KMS-11 (cell line): Measurements from ENCODE around the gene ACOXL.
A peak's percentile ranks its signal among the peaks of the same experiment; 100 is the strongest.

Source experiments
- H2AFZ ChIP-seq: fragments of 200-600 bp; sonication (generic); 2 replicates; pipeline ENCODE4 v1.6.1; 2016; ENCODE audit warnings: antibody characterized with exemption, mixed run types, low read depth
- H3K27ac ChIP-seq: fragments of 200-600 bp; sonication (generic); 2 replicates; pipeline ENCODE4 v1.6.1; 2016; ENCODE audit warnings: mild to moderate bottlenecking, mixed run types
- H3K27me3 ChIP-seq: fragments of 200-600 bp; sonication (generic); 2 replicates; pipeline ENCODE4 v1.6.1; 2017; ENCODE audit warnings: mild to moderate bottlenecking, low read depth, mixed run types, moderate library complexity; ENCODE audit not compliant: insufficient read depth
- H3K36me3 ChIP-seq: fragments of 200-600 bp; sonication (generic); 2 replicates; pipeline ENCODE4 v1.6.1; 2017; ENCODE audit warnings: mild to moderate bottlenecking, mixed run types; ENCODE audit not compliant: insufficient read depth
- H3K4me1 ChIP-seq: fragments of 200-600 bp; sonication (generic); 2 replicates; pipeline ENCODE4 v1.6.1; 2016; ENCODE audit warnings: mild to moderate bottlenecking, low read depth, mixed run types; ENCODE audit not compliant: poor library complexity, severe bottlenecking
- H3K4me2 ChIP-seq: fragments of 200-600 bp; sonication (generic); 2 replicates; pipeline ENCODE4 v1.7.0; 2016; ENCODE audit warnings: mild to moderate bottlenecking, mixed run types
- H3K4me3 ChIP-seq: fragments of 200-600 bp; sonication (generic); IDR thresholded peaks from 2 replicates; pipeline ENCODE4 v1.6.1; 2017; ENCODE audit warnings: low read depth, low read length, mixed read lengths; ENCODE audit not compliant: insufficient read depth
- H3K79me2 ChIP-seq: fragments of 200-600 bp; sonication (generic); 2 replicates; pipeline ENCODE4 v1.6.1; 2016; ENCODE audit warnings: low read depth, mixed run types; ENCODE audit not compliant: insufficient read depth
- H3K9ac ChIP-seq: fragments of 200-600 bp; sonication (generic); 2 replicates; pipeline ENCODE4 v1.6.1; 2016; ENCODE audit warnings: mild to moderate bottlenecking, mixed run types
- H4K20me1 ChIP-seq: fragments of 200-600 bp; sonication (generic); 2 replicates; pipeline ENCODE4 v1.6.1; 2016; ENCODE audit warnings: mild to moderate bottlenecking, mixed run types; ENCODE audit not compliant: insufficient read depth
- TF ChIP-seq, protein P1 (sequence below): fragments of 200-600 bp; sonication (generic); conservative IDR thresholded peaks from 2 replicates; pipeline ENCODE4 v1.6.1; 2017; ENCODE audit warnings: low read depth, mild to moderate bottlenecking, antibody characterized with exemption, low read length, moderate library complexity, mixed read lengths

Gene ACOXL

DNA sequence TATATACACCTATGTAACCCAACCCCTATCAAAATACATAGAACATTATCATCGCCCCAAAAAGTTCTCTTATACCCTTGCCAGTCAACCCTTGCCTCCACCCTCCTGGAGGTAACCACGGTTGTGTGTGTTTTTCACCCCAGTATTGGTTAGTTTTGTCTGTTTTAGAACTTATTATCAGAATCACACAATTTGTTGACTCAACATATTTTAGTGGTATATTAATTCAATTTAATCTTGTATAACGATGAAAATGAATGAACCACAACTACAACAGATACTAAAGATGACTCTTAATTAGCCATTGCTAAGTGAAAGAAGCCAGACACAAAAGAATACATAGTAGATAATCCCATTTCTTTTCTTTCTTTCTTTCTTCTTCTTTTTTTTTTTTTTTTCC lies 19.3 kb downstream of the ACOXL start:
- H3K9ac ChIP-seq: no peak overlapping the region
- H3K4me2 ChIP-seq: 0 out of 2 replicates have a peak overlapping the region, but pooled peaks have one; percentile 8
- peaks cover 80% of the 10 kb centered on the region for H3K79me2 ChIP-seq
- TF ChIP-seq, protein P1, sequence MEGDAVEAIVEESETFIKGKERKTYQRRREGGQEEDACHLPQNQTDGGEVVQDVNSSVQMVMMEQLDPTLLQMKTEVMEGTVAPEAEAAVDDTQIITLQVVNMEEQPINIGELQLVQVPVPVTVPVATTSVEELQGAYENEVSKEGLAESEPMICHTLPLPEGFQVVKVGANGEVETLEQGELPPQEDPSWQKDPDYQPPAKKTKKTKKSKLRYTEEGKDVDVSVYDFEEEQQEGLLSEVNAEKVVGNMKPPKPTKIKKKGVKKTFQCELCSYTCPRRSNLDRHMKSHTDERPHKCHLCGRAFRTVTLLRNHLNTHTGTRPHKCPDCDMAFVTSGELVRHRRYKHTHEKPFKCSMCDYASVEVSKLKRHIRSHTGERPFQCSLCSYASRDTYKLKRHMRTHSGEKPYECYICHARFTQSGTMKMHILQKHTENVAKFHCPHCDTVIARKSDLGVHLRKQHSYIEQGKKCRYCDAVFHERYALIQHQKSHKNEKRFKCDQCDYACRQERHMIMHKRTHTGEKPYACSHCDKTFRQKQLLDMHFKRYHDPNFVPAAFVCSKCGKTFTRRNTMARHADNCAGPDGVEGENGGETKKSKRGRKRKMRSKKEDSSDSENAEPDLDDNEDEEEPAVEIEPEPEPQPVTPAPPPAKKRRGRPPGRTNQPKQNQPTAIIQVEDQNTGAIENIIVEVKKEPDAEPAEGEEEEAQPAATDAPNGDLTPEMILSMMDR: no peak
- H3K4me1 ChIP-seq: peaks cover 89% of the 10 kb centered on the region
- no peak overlapping the region for H3K27ac ChIP-seq
- no peaks in the 10 kb centered on the region for H3K27me3 ChIP-seq
- H3K36me3 ChIP-seq: no peaks in the 10 kb centered on the region
- H3K4me3 ChIP-seq: no peak overlapping the region
- H2AFZ ChIP-seq: no peak overlapping the region
- H4K20me1 ChIP-seq: no peaks in the 10 kb centered on the region

GRCh38 chr2:110752871-110753270 lies 20.5 kb downstream of the ACOXL start:
- H4K20me1 ChIP-seq: no peaks in the 10 kb centered on the region
- peaks cover 88% of the 10 kb centered on the region for H3K79me2 ChIP-seq
- H3K27ac ChIP-seq: no peak overlapping the region
- H3K4me1 ChIP-seq: peaks cover 76% of the 10 kb centered on the region
- no peak overlapping the region for H3K4me3 ChIP-seq
- no peak overlapping the region for H3K9ac ChIP-seq
- H3K27me3 ChIP-seq: no peaks in the 10 kb centered on the region
- H2AFZ ChIP-seq: no peak overlapping the region
- TF ChIP-seq, protein P1: no peak
- no peaks in the 10 kb centered on the region for H3K36me3 ChIP-seq
- H3K4me2 ChIP-seq: no peak overlapping the region

- Histone ChIP-seq H3K27ac (no peak overlapping the region), H4K20me1 (no peaks in the 10 kb centered on the region), H3K4me2 (peak overlapping the region; percentile 56; the same call in 1 of the 2 replicates), H3K9ac (no peak overlapping the region), H3K27me3 (no peaks in the 10 kb centered on the region), H3K4me3 (no peak overlapping the region), H3K4me1 (peaks cover 53% of the 10 kb centered on the region), H3K79me2 (peaks cover 96% of the 10 kb centered on the region), H2AFZ (no peak overlapping the region), H3K36me3 (no peaks in the 10 kb centered on the region)
- TF ChIP-seq, protein P1: peak; percentile 58
These were observed 23.2 kb downstream of the ACOXL start for GRCh38 chr2:110755491-110756078.

- Histone ChIP-seq H4K20me1 (no peaks in the 10 kb centered on the region), H3K79me2 (peaks cover 96% of the 10 kb centered on the region), H3K4me2 (no peak overlapping the region), H3K4me3 (no peak overlapping the region), H3K4me1 (peaks cover 15% of the 10 kb centered on the region), H3K36me3 (no peaks in the 10 kb centered on the region), H3K27ac (no peak overlapping the region), H3K9ac (no peak overlapping the region), H3K27me3 (no peaks in the 10 kb centered on the region), H2AFZ (no peak overlapping the region)
- TF ChIP-seq, protein P1: no peak
These were observed 27.0 kb downstream of the ACOXL start for GRCh38 chr2:110759411-110759810.
